Coronary artery (tissue), 2 donors: ENCODE results near the gene ADD3.
"Not testable (repeated sequence)": the region's sequence is repeated elsewhere in the genome, so short reads cannot be mapped to it uniquely, and the experiment has no call there.

ENCODE experiments used
- DNase-seq: peaks from one replicate; pipeline ENCODE4 v3.0.0-alpha.2; 2017; ENCODE audit warnings: low spot score
- H3K27ac ChIP-seq, 2 donors: fragments of 200-600 bp; sonication (generic); one replicate each; pipeline ENCODE4 v1.5.1; 2016 to 2019
- H3K4me3 ChIP-seq: fragments of 200-600 bp; sonication (generic); 2 replicates; pipeline ENCODE4 v1.5.1; 2016; ENCODE audit warnings: mild to moderate bottlenecking, moderate library complexity
- TF ChIP-seq, protein P1 (sequence below): fragments of 200-600 bp; sonication (generic); IDR thresholded peaks from one replicate; pipeline ENCODE4 v1.5.1; 2019; ENCODE audit warnings: antibody characterized with exemption

Gene ADD3

DNA sequence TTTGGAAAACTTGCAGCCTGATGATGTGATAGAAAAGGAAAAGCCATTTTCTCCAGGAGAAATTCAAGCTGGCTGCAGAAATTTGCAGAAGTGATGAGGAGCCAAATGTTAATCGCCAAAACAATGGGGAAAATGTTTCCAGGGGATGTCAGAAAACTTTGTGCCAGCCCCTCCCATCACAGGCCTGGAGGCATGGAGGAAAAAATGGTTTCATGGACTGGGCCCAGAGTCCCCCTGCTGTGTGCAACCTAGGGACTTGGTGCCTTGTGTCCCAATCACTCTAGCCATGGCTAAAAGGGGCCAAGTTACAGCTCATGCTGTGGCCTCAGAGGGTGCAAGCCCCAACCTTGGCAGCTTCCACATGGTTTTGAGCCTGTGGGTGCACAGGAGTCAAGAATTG, 41.0 kb downstream of the ADD3 start:
- TF ChIP-seq, protein P1, sequence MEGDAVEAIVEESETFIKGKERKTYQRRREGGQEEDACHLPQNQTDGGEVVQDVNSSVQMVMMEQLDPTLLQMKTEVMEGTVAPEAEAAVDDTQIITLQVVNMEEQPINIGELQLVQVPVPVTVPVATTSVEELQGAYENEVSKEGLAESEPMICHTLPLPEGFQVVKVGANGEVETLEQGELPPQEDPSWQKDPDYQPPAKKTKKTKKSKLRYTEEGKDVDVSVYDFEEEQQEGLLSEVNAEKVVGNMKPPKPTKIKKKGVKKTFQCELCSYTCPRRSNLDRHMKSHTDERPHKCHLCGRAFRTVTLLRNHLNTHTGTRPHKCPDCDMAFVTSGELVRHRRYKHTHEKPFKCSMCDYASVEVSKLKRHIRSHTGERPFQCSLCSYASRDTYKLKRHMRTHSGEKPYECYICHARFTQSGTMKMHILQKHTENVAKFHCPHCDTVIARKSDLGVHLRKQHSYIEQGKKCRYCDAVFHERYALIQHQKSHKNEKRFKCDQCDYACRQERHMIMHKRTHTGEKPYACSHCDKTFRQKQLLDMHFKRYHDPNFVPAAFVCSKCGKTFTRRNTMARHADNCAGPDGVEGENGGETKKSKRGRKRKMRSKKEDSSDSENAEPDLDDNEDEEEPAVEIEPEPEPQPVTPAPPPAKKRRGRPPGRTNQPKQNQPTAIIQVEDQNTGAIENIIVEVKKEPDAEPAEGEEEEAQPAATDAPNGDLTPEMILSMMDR: no peak
- DNase-seq: no peak
- Histone ChIP-seq H3K27ac (no peak overlapping the region), H3K4me3 (no peak overlapping the region)

DNA sequence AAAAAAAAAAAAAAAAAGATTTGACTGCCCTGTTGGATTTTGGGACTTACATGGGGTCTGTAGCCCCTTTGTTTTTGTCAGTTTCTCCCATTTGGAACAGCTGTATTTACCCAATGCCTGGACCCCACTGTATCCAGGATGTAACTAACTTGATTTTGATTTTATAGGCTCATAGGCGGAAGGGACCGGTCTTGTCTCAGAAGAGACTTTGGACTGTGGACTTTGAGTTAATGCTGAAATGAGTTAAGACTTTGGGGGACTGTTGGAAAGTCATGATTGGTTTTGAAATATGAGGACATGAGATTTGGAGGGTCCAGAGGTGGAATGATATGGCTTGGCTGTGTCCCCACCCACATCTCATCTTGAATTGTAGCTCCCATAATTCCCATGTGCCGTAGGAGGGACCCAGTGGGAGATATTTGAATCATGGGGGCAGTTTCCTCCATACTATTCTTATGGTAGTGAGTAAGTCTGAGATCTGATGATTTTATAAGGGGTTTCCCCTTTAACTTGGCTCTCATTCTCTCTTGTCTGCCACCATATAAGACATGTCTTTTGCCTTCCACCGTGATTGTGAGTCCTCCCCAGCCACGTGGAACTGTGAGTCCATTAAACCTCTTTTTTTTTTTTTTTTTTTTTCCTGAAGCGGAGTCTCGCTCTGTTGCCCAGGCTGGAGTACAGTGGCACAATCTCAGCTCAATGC, 42.3 kb downstream of the ADD3 start:
- not testable (repeated sequence) for DNase-seq, H3K4me3 ChIP-seq, H3K27ac ChIP-seq

DNA sequence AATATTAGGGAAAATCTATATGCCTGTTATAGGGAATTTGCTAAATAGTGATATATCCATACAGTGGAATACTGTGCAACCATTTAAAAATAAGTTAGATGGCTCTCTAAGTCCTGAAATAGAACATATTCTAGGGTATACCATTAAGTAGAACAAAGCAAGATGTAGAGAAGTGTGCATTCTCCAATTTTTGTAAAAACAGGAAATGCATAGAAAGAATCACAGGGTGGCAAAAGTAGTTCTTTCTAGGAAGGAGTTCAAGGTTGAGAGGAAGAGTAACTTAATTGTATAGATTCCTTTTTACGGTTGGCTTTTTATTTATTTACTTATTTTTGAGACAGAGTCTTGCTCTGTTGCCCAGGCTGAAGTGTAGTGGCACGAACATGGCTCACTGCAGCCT, 43.7 kb downstream of the ADD3 start:
- Histone ChIP-seq H3K4me3 (no peak overlapping the region), H3K27ac (no peak overlapping the region)
- TF ChIP-seq, protein P1: no peak
- no peak for DNase-seq

DNA sequence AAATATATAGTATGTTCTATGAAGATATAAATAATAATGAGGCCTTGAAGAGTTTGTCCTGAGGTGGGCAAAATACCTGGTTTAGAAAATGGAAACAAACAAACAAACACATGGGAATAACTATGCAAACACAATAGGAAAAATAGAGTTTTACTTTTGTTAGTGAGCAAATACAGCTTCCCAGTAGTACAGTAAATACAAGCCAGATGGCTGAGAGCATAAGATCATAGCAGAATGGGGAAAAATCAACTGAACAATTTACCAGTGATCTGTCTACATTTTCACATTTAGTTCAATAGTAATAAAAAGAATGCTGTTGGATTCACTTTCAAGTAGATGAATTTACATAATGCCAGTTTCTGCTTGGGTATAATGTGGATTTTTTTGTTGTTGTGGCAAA, 45.1 kb downstream of the ADD3 start:
- TF ChIP-seq, protein P1: no peak
- no peak overlapping the region for H3K4me3 ChIP-seq
- no peak for DNase-seq
- H3K27ac ChIP-seq: no peak overlapping the region

DNA sequence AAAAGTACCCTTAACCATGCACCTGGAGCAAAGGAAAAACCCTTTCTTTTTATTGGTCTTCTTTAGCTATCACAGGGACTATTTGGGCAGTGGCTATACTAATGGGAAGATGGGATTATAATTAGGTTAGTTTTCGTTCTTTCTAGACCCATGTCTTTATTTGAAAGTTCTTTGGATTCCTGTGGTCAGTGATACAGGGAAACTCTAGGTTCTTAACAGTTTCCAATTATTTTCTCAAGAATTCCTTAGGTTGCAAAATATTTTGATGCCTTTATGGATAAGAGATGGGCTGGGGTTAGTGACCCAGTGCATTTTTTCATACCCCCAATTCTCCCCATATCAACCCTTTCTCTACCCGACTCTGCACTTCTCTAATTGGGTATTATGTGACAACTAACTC, 49.0 kb downstream of the ADD3 start:
- Histone ChIP-seq H3K27ac (peak overlapping the region in 1 of 2 donors; percentile 59), H3K4me3 (peak overlapping the region; percentile 15)
- TF ChIP-seq, protein P1: no peak
- no peak for DNase-seq

DNA sequence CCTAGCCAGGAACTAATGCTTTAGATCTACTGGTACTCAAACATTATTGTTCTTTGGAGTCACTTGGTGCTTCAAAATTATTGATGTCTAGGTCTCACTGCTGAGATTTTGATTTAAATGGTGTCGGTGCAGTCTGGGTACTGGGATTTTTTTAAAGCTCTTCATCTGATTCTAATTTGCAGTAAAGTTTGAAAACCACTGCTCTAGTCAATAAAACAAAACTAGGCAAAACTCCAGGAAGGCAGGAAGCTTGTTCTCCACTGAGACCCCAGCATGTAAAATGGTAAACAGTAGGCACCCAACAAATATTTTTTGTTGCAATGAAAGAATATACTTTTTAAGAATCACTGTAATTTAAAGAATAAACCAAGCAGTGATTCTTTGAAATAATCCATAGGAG, 49.7 kb downstream of the ADD3 start:
- H3K4me3 ChIP-seq: peak overlapping the region; percentile 15
- TF ChIP-seq, protein P1: no peak
- DNase-seq: no peak
- peak overlapping the region in 1 of 2 donors; percentile 59 for H3K27ac ChIP-seq

DNA sequence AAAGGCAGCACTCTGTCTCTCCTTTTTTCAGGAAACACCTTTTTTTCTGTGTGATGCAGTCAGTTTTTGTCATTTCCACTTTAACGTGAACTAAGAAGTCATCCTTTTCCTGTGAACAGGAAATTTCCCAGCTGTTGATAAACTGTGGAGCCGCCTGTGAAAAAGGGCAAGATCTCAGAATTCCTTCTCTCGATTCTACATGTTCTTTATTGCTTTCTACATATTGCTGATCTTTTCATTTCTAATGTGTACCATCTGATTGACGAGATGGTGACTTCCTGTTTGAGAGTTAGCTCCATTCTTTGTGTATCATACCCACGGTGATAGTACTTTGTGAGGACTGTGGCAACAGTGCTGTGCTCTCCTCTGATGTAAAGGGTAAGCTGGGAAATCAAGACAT, 50.4 kb downstream of the ADD3 start:
- TF ChIP-seq, protein P1: no peak
- H3K27ac ChIP-seq: no peak overlapping the region
- no peak overlapping the region for H3K4me3 ChIP-seq
- no peak for DNase-seq
